Kidney (tissue), 14 donors: ENCODE measurements around the gene SLC3A2. TPM values are rescaled to one million over a fixed set of nuclear protein-coding genes. Genes with fewer than 3 reads are reported as not detected.

Source experiments
- DNase-seq, 5 donors: peaks; one replicate each; pipeline ENCODE4 v3.0.0-alpha.2; 2013 to 2020
- FAIRE-seq: peaks from 2 replicates; lab custom pipeline; 2012; peaks lifted over from hg19 to GRCh38; lab: Jason Lieb, UNC
- H3K27ac ChIP-seq, 2 donors: one replicate each; pipeline ENCODE4 v1.7.0; 2013; ENCODE audit warnings: low read depth in 2 of 2, low read length in 2 of 2, inconsistent platforms in 1 of 2
- H3K27me3 ChIP-seq: one replicate; pipeline ENCODE4 v1.7.1; 2013; ENCODE audit warnings: low read length, inconsistent platforms; ENCODE audit not compliant: control insufficient read depth, insufficient read depth
- H3K36me3 ChIP-seq, 3 donors: one replicate each; pipeline versions ENCODE4 v1.7.0 to v1.7.1; 2013; ENCODE audit warnings: low read length in 3 of 3, control low read depth in 1 of 3, inconsistent platforms in 1 of 3; ENCODE audit not compliant: insufficient read depth in 3 of 3, control insufficient read depth in 2 of 3
- H3K4me1 ChIP-seq, 3 donors: one replicate each; pipeline versions ENCODE4 v1.7.0 to v1.7.1; 2013; ENCODE audit warnings: low read length in 3 of 3, inconsistent platforms in 1 of 3, low read depth in 1 of 3; ENCODE audit not compliant: control insufficient read depth in 2 of 3, insufficient read depth in 2 of 3
- H3K4me3 ChIP-seq, 3 donors: one replicate each; pipeline versions ENCODE4 v1.7.0 to v1.8.1; 2013; ENCODE audit warnings: low read length in 3 of 3, control low read depth in 1 of 3, inconsistent platforms in 1 of 3
- H3K9ac ChIP-seq, 3 donors: one replicate each; pipeline versions ENCODE4 v1.7.0 to v1.7.1; 2013; ENCODE audit warnings: low read length in 3 of 3, control low read depth in 1 of 3, inconsistent platforms in 1 of 3
- H3K9me3 ChIP-seq, 3 donors: one replicate each; pipeline versions ENCODE4 v1.7.0 to v1.7.1; 2013; ENCODE audit warnings: low read length in 3 of 3, control low read depth in 1 of 3, inconsistent platforms in 1 of 3; ENCODE audit not compliant: control insufficient read depth in 2 of 3, insufficient read depth in 1 of 3
- intact Hi-C: fragments of 100-400 bp; cut with DNase I; formaldehyde crosslinking; loops from one replicate; pipeline ENCODE4 v1.11.1; 2022
- polyA plus RNA-seq: library from polyadenylated mRNA; stranded (reverse); fragments of 350-450 nt; fragmentation: Illumina TruSeq; extraction: RNeasy Lipid Tissue Mini Kit (QIAGEN cat#74804); gene quantifications from one replicate; pipeline ENCODE4 v1.2.3, GENCODE V29; 2014; ENCODE audit warnings: low read depth, low replicate concordance; ENCODE audit not compliant: insufficient read depth
- total RNA-seq: library from RNA; stranded (reverse); fragmentation: NEBNext Ultra II Directional; extraction: Animal tissue kit (Norgen Biotek cat#: 25700); gene quantifications from one replicate; pipeline ENCODE4 v1.2.1, GENCODE V29; 2021
- TF ChIP-seq, protein P1 (sequence below): IDR thresholded peaks from 3 replicates; pipeline ENCODE4 v1.5.1; 2012; ENCODE audit warnings: mild to moderate bottlenecking, moderate library complexity, borderline replicate concordance; ENCODE audit not compliant: insufficient read depth; ENCODE audit errors: extremely low read depth
- donor health status: control.
- donor health status: control.
- donor health status: control.
- donor health status: control.
- donor health status: control.
- donor health status: DM: yes; HTN: yes; CAD: no.
- donor health status: Normal renal cell carcinoma (clear cell type).

The SLC3A2 gene
- total and polyA plus RNA-seq, 2 donors from 2014 or later = 203 to 299 TPM

DNA sequence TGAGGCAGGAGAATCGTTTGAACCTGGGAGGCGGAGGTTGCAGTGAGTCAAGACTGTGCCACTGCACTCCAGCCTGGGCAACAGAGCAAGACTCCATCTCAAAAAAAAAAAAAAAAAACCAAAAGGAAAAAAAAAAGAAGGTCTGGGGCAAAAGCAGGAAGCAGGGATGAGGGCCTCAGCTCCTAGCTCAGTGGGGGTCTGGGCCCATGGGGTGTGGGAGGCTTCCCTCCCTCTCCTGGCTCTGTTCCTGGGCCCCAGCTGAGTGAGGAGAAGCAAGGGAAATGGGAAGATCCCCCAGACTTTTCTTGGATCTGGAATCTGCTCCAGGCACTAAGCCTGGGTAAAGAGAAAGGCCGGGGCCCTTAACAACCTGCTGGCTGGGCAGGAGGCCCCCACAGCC, 31.6 kb downstream of the SLC3A2 start:
- Histone ChIP-seq H3K9ac (no peak overlapping the region), H3K27ac (no peak overlapping the region), H3K36me3 (no peaks in the 10 kb centered on the region), H3K4me3 (no peak overlapping the region), H3K9me3 (no peaks in the 10 kb centered on the region), H3K4me1 (peaks cover 0 to 17% (median 11%) of the 10 kb centered on the region in 3 donors), H3K27me3 (no peaks in the 10 kb centered on the region)
- DNase-seq (no peak), FAIRE-seq (no peak)
- TF ChIP-seq, protein P1, sequence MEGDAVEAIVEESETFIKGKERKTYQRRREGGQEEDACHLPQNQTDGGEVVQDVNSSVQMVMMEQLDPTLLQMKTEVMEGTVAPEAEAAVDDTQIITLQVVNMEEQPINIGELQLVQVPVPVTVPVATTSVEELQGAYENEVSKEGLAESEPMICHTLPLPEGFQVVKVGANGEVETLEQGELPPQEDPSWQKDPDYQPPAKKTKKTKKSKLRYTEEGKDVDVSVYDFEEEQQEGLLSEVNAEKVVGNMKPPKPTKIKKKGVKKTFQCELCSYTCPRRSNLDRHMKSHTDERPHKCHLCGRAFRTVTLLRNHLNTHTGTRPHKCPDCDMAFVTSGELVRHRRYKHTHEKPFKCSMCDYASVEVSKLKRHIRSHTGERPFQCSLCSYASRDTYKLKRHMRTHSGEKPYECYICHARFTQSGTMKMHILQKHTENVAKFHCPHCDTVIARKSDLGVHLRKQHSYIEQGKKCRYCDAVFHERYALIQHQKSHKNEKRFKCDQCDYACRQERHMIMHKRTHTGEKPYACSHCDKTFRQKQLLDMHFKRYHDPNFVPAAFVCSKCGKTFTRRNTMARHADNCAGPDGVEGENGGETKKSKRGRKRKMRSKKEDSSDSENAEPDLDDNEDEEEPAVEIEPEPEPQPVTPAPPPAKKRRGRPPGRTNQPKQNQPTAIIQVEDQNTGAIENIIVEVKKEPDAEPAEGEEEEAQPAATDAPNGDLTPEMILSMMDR = no peak
- intact Hi-C loops = no loop called here

DNA sequence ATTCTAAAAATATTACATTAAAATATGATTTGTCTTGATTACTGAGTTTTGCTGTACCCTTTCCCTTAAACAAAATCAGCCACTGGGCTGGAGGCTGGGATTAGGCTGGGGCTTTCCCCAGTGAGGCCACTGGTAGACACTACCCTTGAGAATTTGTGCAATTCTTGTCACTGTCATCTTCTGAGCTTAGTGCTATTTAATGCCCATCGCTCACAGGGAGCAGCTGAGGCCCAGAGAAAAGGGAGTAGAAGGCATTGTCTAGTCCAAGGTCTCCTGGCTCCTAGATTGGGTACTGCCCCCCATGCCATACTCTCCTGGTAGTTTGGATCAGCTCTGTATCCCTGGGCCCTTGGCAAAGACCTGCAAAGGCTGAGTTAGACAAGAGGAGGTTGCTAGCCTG, 33.7 kb downstream of the SLC3A2 start:
- Histone ChIP-seq H3K9ac (no peak overlapping the region), H3K27ac (no peak overlapping the region), H3K27me3 (no peaks in the 10 kb centered on the region), H3K4me1 (peaks cover 0 to 4% (median 0%) of the 10 kb centered on the region in 3 donors), H3K9me3 (no peaks in the 10 kb centered on the region), H3K4me3 (no peak overlapping the region), H3K36me3 (no peaks in the 10 kb centered on the region)
- TF ChIP-seq, protein P1 = no peak
- intact Hi-C loops = no loop called here
- DNase-seq (peak in 1 of 5 donors; percentile 12), FAIRE-seq (no peak)

DNA sequence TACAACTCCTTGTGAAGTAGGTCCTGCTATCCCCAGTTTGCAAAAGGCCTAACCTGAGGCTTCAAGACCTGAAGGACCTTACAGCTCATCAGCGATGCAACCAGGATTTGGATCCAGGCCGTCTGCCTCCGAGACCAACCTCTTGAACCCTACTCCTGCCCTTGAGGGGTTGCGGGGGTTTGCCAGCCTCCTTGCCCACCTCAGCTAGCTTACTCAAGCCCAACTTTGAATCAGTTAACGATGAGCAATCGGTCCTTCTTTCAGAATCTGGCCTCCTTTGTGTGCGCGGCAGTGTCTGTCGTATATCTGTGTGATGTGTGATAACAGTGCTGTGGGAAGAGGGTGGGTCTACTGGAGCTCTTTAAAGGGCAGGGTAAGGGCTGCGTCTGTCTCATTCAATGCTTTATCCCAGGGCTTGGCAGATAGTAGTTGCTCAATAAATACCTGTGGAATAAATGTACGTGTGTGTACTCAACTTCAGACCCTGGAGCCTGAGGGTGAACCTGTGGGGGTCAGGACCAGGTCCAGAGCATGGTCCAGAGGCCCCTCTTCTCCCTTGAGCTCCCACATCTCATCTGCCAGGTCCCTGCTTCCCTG, 37.3 kb downstream of the SLC3A2 start:
- TF ChIP-seq, protein P1 = no peak
- FAIRE-seq = no peak
- peaks cover 0 to 2% (median 0%) of the 10 kb centered on the region in 3 donors for H3K4me1 ChIP-seq
- H3K27me3 ChIP-seq = peaks cover 2% of the 10 kb centered on the region
- intact Hi-C loops = no loop called here
- H3K4me3 ChIP-seq = no peak overlapping the region
- DNase-seq = no peak
- no peak overlapping the region for H3K9ac ChIP-seq
- H3K27ac ChIP-seq = no peak overlapping the region
- no peaks in the 10 kb centered on the region for H3K36me3 ChIP-seq
- no peaks in the 10 kb centered on the region for H3K9me3 ChIP-seq

DNA sequence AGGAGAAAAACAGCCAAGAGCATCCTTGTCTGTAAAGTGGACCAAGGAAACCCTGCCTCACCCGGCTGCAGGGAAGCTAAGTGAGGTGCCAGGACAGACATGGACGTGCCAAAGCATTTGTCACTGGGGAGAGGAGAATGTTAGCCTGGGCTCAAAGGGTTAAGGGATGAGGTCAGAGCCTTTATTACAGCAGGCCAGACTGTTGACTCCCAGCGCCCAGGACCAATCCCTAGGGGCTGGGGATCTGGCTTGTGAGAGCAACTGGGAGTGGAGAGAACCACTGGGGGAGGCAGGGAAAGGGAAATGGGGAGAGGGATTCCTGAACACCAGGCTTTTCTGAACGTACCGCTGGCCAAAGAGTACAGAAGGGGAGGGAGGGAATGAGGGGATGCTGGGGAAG, 37.8 kb downstream of the SLC3A2 start:
- Histone ChIP-seq H3K4me3 (no peak overlapping the region), H3K27me3 (peaks cover 4% of the 10 kb centered on the region), H3K27ac (no peak overlapping the region), H3K9me3 (no peaks in the 10 kb centered on the region), H3K9ac (no peak overlapping the region), H3K4me1 (peaks cover 0 to 3% (median 0%) of the 10 kb centered on the region in 3 donors), H3K36me3 (no peaks in the 10 kb centered on the region)
- intact Hi-C loops = no loop called here
- FAIRE-seq (no peak), DNase-seq (no peak)
- TF ChIP-seq, protein P1 = no peak
